WTC11 (cell line): ENCODE data around the gene CASP2.

Experiments
- CTCF ChIP-seq: fragments of 200-600 bp; IDR thresholded peaks from 2 replicates; pipeline ENCODE4 v1.8.0; 2022; ENCODE audit warnings: antibody characterized with exemption
- EMX1 ChIP-seq: fragments of 250-450 bp; sonication (Bioruptor Pico); IDR thresholded peaks from 2 replicates; pipeline ENCODE4 v1.8.0; 2021; ENCODE audit warnings: mild to moderate bottlenecking
- NR3C1 ChIP-seq: sonication (generic); formaldehyde crosslinking; conservative IDR thresholded peaks from 2 replicates; pipeline ENCODE4 v1.8.1; 2023; ENCODE audit warnings: low read depth, mild to moderate bottlenecking, missing genetic modification reagents

GRCh38 chr7:143250822-143251221 lies 37.3 kb upstream of the CASP2 start:
- no peak for TF ChIP-seq EMX1 (CRISPR knock-in tag)
- no peak for TF ChIP-seq CTCF
- TF ChIP-seq NR3C1 (CRISPR knock-in tag): no peak
